Measurements from ENCODE around the gene MGST2. TPM values are rescaled to one million over a fixed set of nuclear protein-coding genes. Genes with fewer than 3 reads are reported as not detected.
A peak's percentile ranks its signal among the peaks of the same experiment; 100 is the strongest.

MGST2 gene
- total RNA-seq, 1 donor from 2014 or later = 17.6 TPM

- peaks cover 7% of the 10 kb centered on the region for H3K9me3 Mint-ChIP-seq (ENCODE audit: unreplicated experiment)
- no peaks in the 10 kb centered on the region for H3K27me3 Mint-ChIP-seq (ENCODE audit: low read depth, unreplicated experiment)
- DNase-seq (ENCODE audit: low read depth) = peak; percentile 82
- Histone ChIP-seq H3K4me3 (ENCODE audit: insufficient read depth, low read depth, low read length) (no peak overlapping the region), H2AFZ (ENCODE audit: low read depth, low read length) (no peak overlapping the region), H3K27me3 (ENCODE audit: insufficient read depth, low read length) (no peaks in the 10 kb centered on the region), H3K4me2 (ENCODE audit: low read length) (peak overlapping the region; percentile 33), H3K27ac (ENCODE audit: low read depth, low read length) (peak overlapping the region; percentile 63), H4K20me1 (ENCODE audit: insufficient read depth, low read length) (no peaks in the 10 kb centered on the region), H3K9me3 (ENCODE audit: insufficient read depth, low read depth, low read length) (no peaks in the 10 kb centered on the region), H3K9ac (ENCODE audit: low read length) (peak overlapping the region; percentile 35), H3K36me3 (ENCODE audit: insufficient read depth, low read length) (no peaks in the 10 kb centered on the region), H3K4me1 (ENCODE audit: insufficient read depth, low read length) (peaks cover 20% of the 10 kb centered on the region), H3K79me2 (ENCODE audit: insufficient read depth, low read length) (no peaks in the 10 kb centered on the region)
- H3K4me1 Mint-ChIP-seq (ENCODE audit: low read depth, unreplicated experiment) = peaks cover 43% of the 10 kb centered on the region
- TF ChIP-seq EZH2 (IDR thresholded peaks at IDR 0.05; ENCODE audit: insufficient read depth, low read length) (no peak), CTCF (IDR thresholded peaks at IDR 0.05; ENCODE audit: insufficient read depth, low read depth, low read length) (no peak)
- H3K36me3 Mint-ChIP-seq (ENCODE audit: low read depth, unreplicated experiment) = peaks cover 2% of the 10 kb centered on the region
- FAIRE-seq = no peak
- no peak overlapping the region for H3K4me3 Mint-ChIP-seq (ENCODE audit: unreplicated experiment)
- H3K27ac Mint-ChIP-seq (ENCODE audit: unreplicated experiment) = peak overlapping the region; percentile 63
These were observed 45.8 kb downstream of the MGST2 start for GRCh38 chr4:139711461-139711860.

- Histone ChIP-seq H4K20me1 (ENCODE audit: insufficient read depth, low read length) (no peaks in the 10 kb centered on the region), H3K36me3 (ENCODE audit: insufficient read depth, low read length) (no peaks in the 10 kb centered on the region), H2AFZ (ENCODE audit: low read depth, low read length) (no peak overlapping the region), H3K79me2 (ENCODE audit: insufficient read depth, low read length) (no peaks in the 10 kb centered on the region), H3K4me2 (ENCODE audit: low read length) (no peak overlapping the region), H3K9me3 (ENCODE audit: insufficient read depth, low read depth, low read length) (no peaks in the 10 kb centered on the region), H3K4me1 (ENCODE audit: insufficient read depth, low read length) (peaks cover 20% of the 10 kb centered on the region), H3K4me3 (ENCODE audit: insufficient read depth, low read depth, low read length) (no peak overlapping the region), H3K27ac (ENCODE audit: low read depth, low read length) (peak overlapping the region; percentile 63), H3K27me3 (ENCODE audit: insufficient read depth, low read length) (no peaks in the 10 kb centered on the region), H3K9ac (ENCODE audit: low read length) (no peak overlapping the region)
- DNase-seq (ENCODE audit: low read depth) (no peak), FAIRE-seq (no peak)
- peaks cover 6% of the 10 kb centered on the region for H3K9me3 Mint-ChIP-seq (ENCODE audit: unreplicated experiment)
- TF ChIP-seq CTCF (IDR thresholded peaks at IDR 0.05; ENCODE audit: insufficient read depth, low read depth, low read length) (no peak), EZH2 (IDR thresholded peaks at IDR 0.05; ENCODE audit: insufficient read depth, low read length) (no peak)
- no peaks in the 10 kb centered on the region for H3K27me3 Mint-ChIP-seq (ENCODE audit: low read depth, unreplicated experiment)
- H3K4me1 Mint-ChIP-seq (ENCODE audit: low read depth, unreplicated experiment) = peaks cover 45% of the 10 kb centered on the region
- no peak overlapping the region for H3K27ac Mint-ChIP-seq (ENCODE audit: unreplicated experiment)
- peaks cover 6% of the 10 kb centered on the region for H3K36me3 Mint-ChIP-seq (ENCODE audit: low read depth, unreplicated experiment)
- H3K4me3 Mint-ChIP-seq (ENCODE audit: unreplicated experiment) = no peak overlapping the region
These were observed 47.3 kb downstream of the MGST2 start for GRCh38 chr4:139712882-139713281.

GRCh38 chr4:139715746-139716391, 50.2 kb downstream of the MGST2 start:
- Histone ChIP-seq H3K27ac (ENCODE audit: low read depth, low read length) (peak overlapping the region; percentile 65), H3K9me3 (ENCODE audit: insufficient read depth, low read depth, low read length) (no peaks in the 10 kb centered on the region), H3K9ac (ENCODE audit: low read length) (peak overlapping the region; percentile 41), H3K79me2 (ENCODE audit: insufficient read depth, low read length) (no peaks in the 10 kb centered on the region), H3K27me3 (ENCODE audit: insufficient read depth, low read length) (no peaks in the 10 kb centered on the region), H3K4me3 (ENCODE audit: insufficient read depth, low read depth, low read length) (no peak overlapping the region), H4K20me1 (ENCODE audit: insufficient read depth, low read length) (no peaks in the 10 kb centered on the region), H2AFZ (ENCODE audit: low read depth, low read length) (no peak overlapping the region), H3K36me3 (ENCODE audit: insufficient read depth, low read length) (no peaks in the 10 kb centered on the region), H3K4me2 (ENCODE audit: low read length) (peak overlapping the region; percentile 15), H3K4me1 (ENCODE audit: insufficient read depth, low read length) (peaks cover 17% of the 10 kb centered on the region)
- no peaks in the 10 kb centered on the region for H3K9me3 Mint-ChIP-seq (ENCODE audit: unreplicated experiment)
- no peak overlapping the region for H3K4me3 Mint-ChIP-seq (ENCODE audit: unreplicated experiment)
- H3K27me3 Mint-ChIP-seq (ENCODE audit: low read depth, unreplicated experiment) = no peaks in the 10 kb centered on the region
- FAIRE-seq (no peak), DNase-seq (ENCODE audit: low read depth) (peak; percentile 56)
- H3K36me3 Mint-ChIP-seq (ENCODE audit: low read depth, unreplicated experiment) = peaks cover 16% of the 10 kb centered on the region
- TF ChIP-seq EZH2 (IDR thresholded peaks at IDR 0.05; ENCODE audit: insufficient read depth, low read length) = no peak
- no peak for TF ChIP-seq CTCF (IDR thresholded peaks at IDR 0.05; ENCODE audit: insufficient read depth, low read depth, low read length)
- peak overlapping the region; percentile 99 for H3K27ac Mint-ChIP-seq (ENCODE audit: unreplicated experiment)
- peaks cover 38% of the 10 kb centered on the region for H3K4me1 Mint-ChIP-seq (ENCODE audit: low read depth, unreplicated experiment)
